HuH-7.5 (cell line): Measurements from ENCODE around the gene GOLGA8A.
"Not testable (repeated sequence)": the region's sequence is repeated elsewhere in the genome, so short reads cannot be mapped to it uniquely, and the experiment has no call there.

ENCODE experiments used
- DNase-seq: peaks from one replicate; pipeline ENCODE4 v3.0.0; 2011; ENCODE audit warnings: low spot score

The GOLGA8A gene

DNA sequence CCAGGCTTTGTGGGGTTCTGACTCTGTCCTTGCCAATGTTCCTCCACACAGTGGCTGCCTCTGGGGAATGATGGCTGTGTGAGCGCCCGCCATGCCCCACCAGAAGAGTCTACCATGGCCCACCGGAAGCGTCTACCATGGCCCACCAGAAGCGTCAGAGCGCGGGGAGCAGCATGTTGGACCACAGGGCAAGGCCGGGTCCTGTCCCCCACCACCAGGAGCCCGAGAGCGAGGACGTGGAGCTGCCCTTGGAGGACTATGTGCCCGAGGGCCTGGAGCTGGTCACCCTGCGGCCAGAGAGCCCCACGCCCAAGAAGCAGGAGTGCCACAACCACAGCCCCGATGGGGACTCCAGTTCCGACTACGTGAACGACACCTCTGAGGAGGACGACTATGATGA, 28.1 kb downstream of the GOLGA8A start:
- DNase-seq = not testable (repeated sequence)

DNA sequence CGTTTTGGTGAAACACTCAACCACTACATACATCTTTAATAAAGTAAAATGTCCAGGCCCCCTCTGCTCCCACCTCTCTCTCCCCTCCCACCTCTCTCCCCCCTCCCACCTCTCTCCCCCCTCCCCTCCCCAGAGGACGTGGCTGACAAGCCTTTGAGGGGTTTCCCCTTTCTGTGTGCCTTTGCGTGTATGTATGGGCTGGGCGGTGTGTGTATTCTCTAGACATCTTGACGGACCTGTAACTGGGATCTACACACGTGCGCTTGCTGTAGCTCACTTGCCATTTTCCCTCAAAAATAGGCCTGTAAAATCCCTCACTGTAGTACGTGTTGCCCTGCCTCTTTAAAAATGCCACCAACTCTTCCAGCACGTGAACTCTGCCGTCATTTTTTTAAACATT, 28.6 kb downstream of the GOLGA8A start:
- DNase-seq = not testable (repeated sequence)

DNA sequence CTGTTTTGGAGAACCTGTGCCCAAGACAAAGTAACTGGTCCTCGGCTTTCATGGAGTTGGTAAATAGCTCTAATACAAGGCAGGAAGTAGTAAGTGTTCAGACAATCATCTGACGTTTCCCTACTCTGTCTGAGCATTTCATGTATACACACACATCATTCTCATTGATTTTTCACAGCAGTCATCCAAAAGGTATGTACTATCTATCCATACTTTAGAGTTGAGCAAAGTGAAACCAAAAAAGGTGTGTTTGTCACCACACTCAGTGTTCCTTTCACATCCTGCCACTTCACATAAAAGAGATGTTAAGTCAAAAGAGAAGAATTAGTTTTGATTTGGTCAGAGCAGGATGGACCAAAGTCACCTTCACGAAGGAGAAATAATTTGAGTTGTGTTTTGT, 33.7 kb downstream of the GOLGA8A start:
- DNase-seq = not testable (repeated sequence)

DNA sequence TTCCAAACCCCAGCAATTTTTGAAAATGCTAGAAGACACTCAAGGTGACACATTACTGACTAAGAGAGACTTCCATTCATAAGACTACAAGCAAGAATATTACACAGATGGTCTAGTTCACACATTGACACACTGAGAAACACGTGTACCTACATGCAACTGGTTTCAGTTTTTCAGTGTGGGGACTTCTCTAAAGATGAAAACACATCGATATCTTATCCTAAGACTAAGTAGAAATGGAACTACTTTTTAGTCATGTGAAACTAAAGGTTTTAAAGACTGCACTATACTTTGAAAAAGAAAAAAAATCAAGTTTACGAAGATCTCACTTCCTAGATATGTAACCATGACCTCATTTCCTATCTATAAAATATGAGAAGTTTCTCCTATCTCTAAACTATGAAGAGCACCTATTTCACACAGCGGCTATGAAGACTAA, 34.4 kb downstream of the GOLGA8A start:
- not testable (repeated sequence) for DNase-seq

DNA sequence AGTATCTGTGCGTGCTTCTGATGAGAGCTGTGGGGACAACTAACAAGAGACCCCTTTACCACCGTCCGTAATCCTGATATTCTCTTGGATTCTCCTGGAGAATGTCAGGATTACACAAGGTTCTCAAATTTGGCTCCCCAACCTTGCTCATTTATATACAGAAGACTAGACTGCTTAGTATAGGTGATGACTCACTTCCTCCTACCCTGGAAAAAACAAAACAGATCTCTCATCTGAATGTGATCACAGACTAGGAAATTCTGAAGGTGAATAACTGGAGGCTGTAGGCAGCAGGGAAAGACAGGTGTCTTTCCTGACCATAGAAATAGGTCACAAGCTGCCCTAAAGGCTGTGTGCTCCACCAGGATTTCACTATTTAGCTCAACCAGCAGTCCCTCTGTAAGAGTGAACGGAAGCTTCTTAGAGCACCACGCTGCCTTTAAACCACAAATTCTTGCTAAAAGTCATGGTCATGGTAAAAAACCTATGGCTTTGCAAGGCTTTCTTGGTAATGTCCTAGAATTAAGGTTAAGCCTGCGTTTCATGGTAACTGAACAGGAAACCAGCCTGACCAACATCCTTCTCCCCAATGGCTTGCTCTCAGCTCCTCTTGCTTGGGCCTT, 39.9 kb downstream of the GOLGA8A start:
- DNase-seq = not testable (repeated sequence)

DNA sequence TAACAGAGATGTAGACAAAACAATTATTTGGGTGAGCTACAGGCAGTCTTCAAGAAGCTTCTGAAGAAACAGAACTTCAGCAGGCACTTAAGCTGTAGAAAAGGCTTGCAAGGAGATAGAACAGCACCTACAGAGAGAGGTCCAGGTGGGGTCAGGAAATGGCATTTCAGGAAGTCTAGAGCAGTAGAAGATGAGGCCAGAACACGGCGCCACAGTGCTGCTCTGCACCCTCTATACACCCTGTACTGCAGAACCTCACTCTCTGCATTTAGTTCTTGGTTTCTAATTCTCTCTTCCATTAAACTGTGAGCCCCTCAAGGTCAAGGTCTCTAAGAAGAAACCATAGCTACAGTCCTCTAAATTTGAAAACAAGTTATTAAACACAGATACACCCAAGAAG, 44.6 kb downstream of the GOLGA8A start:
- not testable (repeated sequence) for DNase-seq

DNA sequence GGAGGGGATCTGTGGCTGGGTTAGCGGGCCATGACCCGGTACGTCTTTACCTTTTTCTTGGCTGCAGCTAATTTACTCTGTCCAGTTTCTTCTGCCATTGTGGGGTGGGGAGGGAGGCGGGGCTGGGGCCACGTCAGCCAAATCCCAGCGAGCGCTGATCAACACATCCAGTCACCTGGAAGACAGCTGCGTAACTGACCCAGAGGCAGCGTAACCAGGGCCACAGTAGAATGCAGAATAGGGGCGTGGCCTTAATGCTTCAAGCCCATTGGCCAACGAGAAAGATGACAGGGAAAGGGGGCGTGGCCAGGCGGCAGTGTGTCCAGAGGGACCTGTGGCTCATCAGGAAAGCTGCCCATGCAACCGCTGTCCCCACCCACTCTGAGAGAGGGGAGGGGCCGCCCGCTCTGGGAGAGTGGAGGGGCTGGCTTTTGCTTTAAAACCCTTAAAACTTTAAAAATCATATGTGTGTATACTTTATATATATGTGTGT, 48.0 kb downstream of the GOLGA8A start:
- DNase-seq = not testable (repeated sequence)
